Astrocyte of the spinal cord (primary cell): ENCODE measurements around the gene CCT7.

Source experiments
- DNase-seq: peaks from one replicate; pipeline ENCODE4 v3.0.0; 2011; ENCODE audit warnings: low read depth, low spot score
- H3K4me3 ChIP-seq: 2 replicates; pipeline ENCODE4 v1.5.1; 2011; ENCODE audit warnings: low read depth, mild to moderate bottlenecking, low read length, moderate library complexity
- in situ Hi-C: cut with HindIII; loops from 2 replicates; pipeline ENCODE4 v1.10.0; 2017; ENCODE audit warnings: low sequenced_read_pairs
- TF ChIP-seq, protein P1 (sequence below): IDR thresholded peaks from 2 replicates; pipeline ENCODE4 v1.5.1; 2012; ENCODE audit warnings: low read depth, mild to moderate bottlenecking, low read length, inconsistent platforms

The CCT7 gene

DNA sequence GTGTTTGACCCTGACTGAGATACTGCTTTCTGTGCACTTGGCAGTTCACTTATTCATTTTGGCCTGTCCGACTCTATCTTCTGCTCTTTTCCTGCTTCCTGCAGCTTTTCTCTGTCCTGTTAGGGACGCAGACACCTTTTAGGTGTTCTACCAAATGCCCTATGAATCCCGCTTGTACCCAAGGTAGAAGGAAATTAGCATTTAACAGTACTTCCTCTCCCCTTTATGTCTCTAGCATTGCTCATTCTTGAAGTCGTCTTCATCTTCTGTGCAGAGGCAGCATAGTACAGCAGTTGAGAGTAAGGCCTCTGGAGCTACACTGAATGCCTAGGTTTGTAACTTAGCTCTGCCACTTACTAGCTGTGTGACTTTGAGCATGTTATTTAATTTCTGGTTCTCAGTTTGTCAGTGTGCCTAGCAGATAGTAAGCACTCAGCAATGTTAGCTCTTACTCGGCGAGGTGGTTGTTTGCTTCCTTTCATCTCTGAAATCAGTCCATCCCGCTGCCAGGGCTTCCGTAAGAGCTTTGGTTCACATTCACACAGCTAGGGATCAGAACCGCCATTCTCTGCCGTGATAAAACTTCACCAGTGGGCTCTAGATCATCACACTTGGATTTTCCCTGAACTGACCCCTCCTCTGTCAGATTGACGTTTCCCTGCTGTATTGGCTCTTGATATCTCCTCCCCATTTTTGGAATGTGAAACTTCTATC is 1.4 kb downstream of the CCT7 start:
- H3K4me3 ChIP-seq: peak overlapping the region; percentile 90
- no peak for DNase-seq
- in situ Hi-C loops: no loop called here
- TF ChIP-seq, protein P1, sequence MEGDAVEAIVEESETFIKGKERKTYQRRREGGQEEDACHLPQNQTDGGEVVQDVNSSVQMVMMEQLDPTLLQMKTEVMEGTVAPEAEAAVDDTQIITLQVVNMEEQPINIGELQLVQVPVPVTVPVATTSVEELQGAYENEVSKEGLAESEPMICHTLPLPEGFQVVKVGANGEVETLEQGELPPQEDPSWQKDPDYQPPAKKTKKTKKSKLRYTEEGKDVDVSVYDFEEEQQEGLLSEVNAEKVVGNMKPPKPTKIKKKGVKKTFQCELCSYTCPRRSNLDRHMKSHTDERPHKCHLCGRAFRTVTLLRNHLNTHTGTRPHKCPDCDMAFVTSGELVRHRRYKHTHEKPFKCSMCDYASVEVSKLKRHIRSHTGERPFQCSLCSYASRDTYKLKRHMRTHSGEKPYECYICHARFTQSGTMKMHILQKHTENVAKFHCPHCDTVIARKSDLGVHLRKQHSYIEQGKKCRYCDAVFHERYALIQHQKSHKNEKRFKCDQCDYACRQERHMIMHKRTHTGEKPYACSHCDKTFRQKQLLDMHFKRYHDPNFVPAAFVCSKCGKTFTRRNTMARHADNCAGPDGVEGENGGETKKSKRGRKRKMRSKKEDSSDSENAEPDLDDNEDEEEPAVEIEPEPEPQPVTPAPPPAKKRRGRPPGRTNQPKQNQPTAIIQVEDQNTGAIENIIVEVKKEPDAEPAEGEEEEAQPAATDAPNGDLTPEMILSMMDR: no peak

DNA sequence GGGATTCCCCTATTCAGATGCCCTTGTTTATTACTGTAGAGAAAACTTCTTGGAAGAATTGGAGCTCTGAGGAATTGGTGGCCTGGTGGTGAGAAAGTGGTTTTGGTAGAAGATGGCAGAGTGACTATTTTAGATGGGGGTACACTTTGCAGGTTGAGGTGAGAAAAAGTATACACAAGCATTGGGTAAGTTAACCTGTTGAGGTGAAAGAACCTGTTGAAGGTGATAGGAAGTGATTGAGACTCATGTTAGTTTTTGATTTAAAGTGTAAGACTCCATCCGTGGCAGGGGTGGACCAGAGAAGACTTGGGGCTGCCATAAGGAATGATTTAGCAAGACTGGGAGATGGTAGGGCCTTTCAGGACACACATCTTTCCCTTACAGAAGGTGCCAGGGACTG is 3.1 kb downstream of the CCT7 start:
- no peak for DNase-seq
- TF ChIP-seq, protein P1: no peak
- H3K4me3 ChIP-seq: no peak overlapping the region
- in situ Hi-C loops: no loop called here

DNA sequence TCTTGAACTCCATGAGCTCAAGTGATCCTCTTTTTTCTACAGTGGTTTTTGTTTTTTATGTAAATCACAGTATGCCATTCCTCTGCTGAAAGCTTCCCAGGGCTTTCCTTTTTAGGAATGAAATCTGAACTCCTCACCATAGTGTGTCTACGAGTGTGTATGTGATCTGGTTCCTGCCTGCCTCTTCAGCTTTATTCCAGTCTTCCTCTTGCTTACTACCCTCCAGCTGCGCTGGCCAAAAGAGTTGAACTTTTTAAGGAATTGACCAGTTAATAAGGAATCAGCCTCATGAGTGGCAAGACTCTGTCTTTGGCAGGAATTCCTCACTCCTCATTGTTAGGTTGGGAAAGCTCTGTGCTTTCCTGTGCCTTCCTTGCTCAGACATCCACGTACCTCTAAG is 4.0 kb downstream of the CCT7 start:
- no peak overlapping the region for H3K4me3 ChIP-seq
- TF ChIP-seq, protein P1: no peak
- DNase-seq: no peak
- in situ Hi-C loops: no loop called here

DNA sequence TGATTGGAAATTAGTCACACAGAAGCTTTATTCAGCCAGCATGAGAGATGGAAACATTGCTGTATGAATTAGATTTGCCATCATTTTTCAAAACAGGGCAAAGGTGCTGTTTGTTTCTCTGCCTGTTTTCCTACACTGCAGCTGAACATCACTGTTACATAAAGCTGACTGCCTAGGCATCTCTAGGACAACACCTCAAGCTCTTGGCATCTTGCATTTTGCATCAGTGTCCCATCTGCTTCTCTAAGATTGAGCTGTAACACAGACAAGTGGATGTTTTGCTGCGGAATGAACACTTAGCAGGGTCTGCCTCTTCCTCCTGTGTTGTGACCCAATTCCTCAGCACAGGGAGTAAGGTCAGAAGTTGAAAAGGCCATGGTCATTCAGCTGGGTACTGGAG is 4.9 kb downstream of the CCT7 start:
- no peak overlapping the region for H3K4me3 ChIP-seq
- no peak for DNase-seq
- TF ChIP-seq, protein P1: no peak
- in situ Hi-C loops: no loop called here

DNA sequence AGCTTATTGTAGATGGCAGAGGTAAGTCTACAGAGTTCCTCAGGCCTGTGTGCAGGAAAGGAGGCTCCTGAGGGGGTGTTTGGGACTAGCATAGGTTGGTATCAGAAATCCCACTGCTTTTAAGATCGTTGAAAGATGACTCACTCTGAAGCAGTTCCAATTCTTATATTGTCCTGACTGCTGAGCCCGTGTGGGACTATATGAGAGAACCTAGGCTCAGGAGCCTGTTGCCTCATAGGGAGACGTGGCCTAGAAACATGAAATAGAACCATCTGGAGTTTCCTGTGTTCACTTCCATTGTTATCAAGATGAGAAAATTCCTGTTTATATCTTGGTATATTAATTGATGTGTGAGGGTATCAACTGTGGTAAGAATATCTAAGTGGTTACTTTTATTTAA is 5.7 kb downstream of the CCT7 start:
- peak; percentile 49 for DNase-seq
- TF ChIP-seq, protein P1: no peak
- in situ Hi-C loops: no loop called here
- no peak overlapping the region for H3K4me3 ChIP-seq

DNA sequence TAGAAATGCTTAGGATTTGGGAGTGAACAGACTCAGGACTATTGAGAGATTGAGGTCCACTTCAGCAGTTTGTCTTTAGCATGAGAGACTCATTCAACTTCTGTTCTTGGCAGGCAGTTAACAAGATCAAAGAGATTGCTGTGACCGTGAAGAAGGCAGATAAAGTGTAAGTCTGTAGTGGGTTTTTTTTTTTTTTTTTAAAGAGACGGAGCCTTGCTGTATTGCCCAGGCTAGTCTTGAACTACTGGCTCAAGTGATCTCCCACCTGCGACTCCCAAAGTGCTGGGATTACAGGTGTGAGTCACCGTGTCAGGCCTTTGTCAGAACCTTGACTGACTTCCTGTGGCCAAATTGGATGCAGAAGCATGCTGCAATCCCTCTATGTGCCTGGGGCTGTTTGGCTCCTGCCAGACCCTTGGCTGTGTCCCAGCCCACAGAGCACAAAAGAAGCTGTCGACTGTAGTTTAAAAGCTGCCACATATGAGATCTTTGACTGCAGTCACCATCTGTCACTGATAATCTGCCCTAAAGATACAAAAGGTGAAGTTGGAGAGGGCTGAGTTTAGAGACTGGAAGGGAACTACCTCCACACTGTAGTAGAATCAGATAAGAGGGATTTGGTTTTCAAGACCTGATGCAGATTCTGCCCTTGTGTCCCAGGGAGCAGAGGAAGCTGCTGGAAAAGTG is 9.9 kb downstream of the CCT7 start:
- no peak overlapping the region for H3K4me3 ChIP-seq
- TF ChIP-seq, protein P1: no peak
- peak; percentile 65 for DNase-seq
- in situ Hi-C loops: no loop called here
